Measurements from ENCODE around the gene VSTM2L. TPM values are rescaled to one million over a fixed set of nuclear protein-coding genes. Genes with fewer than 3 reads are reported as not detected.
A peak's percentile ranks its signal among the peaks of the same experiment; 100 is the strongest.

The VSTM2L gene
- total and polyA plus RNA-seq, 9 of the 15 experiments (the other 6 are each of a cell fraction or from before 2014, with no cell fraction given): not detected

DNA sequence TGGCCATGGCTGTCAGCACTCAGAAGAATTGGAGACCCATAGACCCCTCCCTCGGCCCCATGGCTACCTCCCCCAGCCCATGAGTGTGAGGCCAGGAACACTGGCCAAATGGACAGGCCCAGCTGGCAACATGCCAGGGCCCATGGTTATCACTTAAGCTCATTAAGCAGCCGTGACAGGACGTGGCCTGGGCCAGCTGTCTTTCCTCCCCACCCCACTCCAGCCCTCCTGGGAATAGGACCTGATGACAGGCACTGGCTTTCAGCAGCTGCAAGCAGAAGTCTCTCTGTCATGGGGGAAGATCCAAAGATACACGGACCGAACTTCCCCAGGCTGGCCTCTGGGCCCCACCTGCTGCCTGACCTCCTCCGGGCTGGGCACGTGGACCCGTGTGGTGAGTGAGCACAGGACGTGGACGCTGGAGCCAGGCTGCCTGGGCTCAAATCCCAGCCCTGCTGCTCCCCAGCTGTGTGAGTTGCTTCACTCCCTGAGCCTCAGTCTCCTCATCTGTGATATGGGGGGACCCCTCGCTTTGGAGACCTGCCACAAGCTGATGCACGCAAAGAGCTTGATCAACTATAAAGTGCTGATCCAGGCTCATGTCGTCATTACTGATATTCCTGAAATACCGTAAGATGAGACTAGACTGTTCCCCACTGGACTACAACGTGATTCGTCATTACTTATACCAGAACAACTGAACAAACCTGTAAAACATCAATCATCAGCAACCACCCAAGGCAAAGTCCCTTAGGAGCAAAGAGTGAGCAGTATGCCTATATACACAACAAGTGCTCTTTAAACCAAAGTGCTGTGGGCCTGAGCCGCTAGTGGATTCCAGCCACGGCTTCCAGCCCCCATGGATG, 22.0 kb upstream of the VSTM2L start (continued):
- TF ChIP-seq ZNF197 (CRISPR knock-in tag; IDR thresholded peaks at IDR 0.05; ENCODE audit: low read depth) (no peak), SOX6 (IDR thresholded peaks at IDR 0.05) (no peak), PCBP2 (IDR thresholded peaks at IDR 0.05; ENCODE audit: low read depth, low read length, poor library complexity, severe bottlenecking) (no peak), TAF9B (IDR thresholded peaks at IDR 0.05; ENCODE audit: partially characterized antibody) (no peak), TAL1 (IDR thresholded peaks at IDR 0.05) (peak; percentile 47; the same call in 1 of the 2 replicates), ESRRA (IDR thresholded peaks at IDR 0.05; ENCODE audit: borderline replicate concordance, low read depth) (peak; percentile 44; the same call in 1 of the 2 replicates), MEIS2 (IDR thresholded peaks at IDR 0.05; ENCODE audit: partially characterized antibody) (peak; percentile 79), PRPF4 (IDR thresholded peaks at IDR 0.05; ENCODE audit: insufficient read depth, low read depth, low read length, poor library complexity, severe bottlenecking) (no peak), PRMT5 (CRISPR knock-in tag; IDR thresholded peaks at IDR 0.05) (no peak), PHF21A (IDR thresholded peaks at IDR 0.05; ENCODE audit: borderline replicate concordance, low read depth) (no peak), BHLHE40 (IDR thresholded peaks at IDR 0.05; ENCODE audit: low read length) (peak; percentile 64), MGA (IDR thresholded peaks at IDR 0.05) (no peak), SREBF1 (IDR thresholded peaks at IDR 0.05; ENCODE audit: borderline replicate concordance, low read depth, low read length) (no peak)
- TF ChIP-seq, protein P1, sequence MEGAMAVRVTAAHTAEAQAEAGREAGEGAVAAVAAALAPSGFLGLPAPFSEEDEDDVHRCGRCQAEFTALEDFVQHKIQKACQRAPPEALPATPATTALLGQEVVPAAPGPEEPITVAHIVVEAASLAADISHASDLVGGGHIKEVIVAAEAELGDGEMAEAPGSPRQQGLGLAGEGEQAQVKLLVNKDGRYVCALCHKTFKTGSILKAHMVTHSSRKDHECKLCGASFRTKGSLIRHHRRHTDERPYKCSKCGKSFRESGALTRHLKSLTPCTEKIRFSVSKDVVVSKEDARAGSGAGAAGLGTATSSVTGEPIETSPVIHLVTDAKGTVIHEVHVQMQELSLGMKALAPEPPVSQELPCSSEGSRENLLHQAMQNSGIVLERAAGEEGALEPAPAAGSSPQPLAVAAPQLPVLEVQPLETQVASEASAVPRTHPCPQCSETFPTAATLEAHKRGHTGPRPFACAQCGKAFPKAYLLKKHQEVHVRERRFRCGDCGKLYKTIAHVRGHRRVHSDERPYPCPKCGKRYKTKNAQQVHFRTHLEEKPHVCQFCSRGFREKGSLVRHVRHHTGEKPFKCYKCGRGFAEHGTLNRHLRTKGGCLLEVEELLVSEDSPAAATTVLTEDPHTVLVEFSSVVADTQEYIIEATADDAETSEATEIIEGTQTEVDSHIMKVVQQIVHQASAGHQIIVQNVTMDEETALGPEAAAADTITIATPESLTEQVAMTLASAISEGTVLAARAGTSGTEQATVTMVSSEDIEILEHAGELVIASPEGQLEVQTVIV (CRISPR knock-in tag; IDR thresholded peaks at IDR 0.05; ENCODE audit: borderline replicate concordance): no peak

Measured in K562 (cell line).